ENCODE data around the gene RBP3. TPM values are rescaled to one million over a fixed set of nuclear protein-coding genes. Genes with fewer than 3 reads are reported as not detected.

RBP3 gene
- total RNA-seq, 1 experiment from 2014 or later, result not detected

DNA sequence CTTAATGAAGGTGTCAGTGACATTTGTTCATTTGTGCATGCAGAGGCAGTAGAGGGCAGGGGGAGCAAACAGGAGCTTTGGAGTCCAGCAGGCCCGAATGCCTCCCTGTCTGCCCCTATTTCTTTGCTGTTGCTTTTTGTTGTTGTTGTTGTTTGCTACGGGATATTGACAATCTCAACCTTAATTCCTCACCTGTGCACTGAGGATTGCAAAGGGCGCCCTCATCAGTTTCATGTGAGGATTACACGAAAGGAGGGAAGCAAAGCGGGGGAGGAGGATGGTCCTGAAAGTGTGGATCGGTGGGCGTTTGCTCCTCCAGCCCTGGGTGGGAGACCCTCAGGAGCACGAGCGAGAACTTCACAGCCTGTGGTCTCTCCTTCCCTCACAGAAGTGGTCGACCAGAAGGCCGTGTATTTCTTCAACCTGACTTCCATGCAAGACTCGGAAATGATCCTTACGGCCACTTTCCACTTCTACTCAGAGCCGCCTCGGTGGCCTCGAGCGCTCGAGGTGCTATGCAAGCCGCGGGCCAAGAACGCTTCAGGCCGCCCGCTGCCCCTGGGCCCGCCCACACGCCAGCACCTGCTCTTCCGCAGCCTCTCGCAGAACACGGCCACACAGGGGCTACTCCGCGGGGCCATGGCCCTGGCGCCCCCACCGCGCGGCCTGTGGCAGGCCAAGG, 38.6 kb upstream of the RBP3 start:
- no TSS peak for BruUV-seq (replicated peaks)
- intact Hi-C loops (cut with micrococcal nuclease; ENCODE audit: unreplicated experiment) (no loop called here), in situ Hi-C loops (cut with HindIII; ENCODE audit: low pct_unique_long_range_greater_than_20kb, low sequenced_read_pairs) (no loop called here)
- H3K27ac ChIP-seq (ENCODE audit: low read length), result no peak overlapping the region
- H3K27me3 ChIP-seq (ENCODE audit: control insufficient read depth, insufficient read depth, low read length), result peaks cover 5% of the 10 kb centered on the region
- ATAC-seq (no peak), DNase-seq (ENCODE audit: low read depth, low spot score) (no peak)
- no peak overlapping the region for H3K4me3 ChIP-seq (ENCODE audit: low read depth in 2 of 2, low read length in 2 of 2)
- H3K9me3 ChIP-seq (ENCODE audit: control insufficient read depth, insufficient read depth, low read depth, low read length), result no peaks in the 10 kb centered on the region
- CTCF ChIA-PET, result no interaction called here
- TF ChIP-seq, protein P1, sequence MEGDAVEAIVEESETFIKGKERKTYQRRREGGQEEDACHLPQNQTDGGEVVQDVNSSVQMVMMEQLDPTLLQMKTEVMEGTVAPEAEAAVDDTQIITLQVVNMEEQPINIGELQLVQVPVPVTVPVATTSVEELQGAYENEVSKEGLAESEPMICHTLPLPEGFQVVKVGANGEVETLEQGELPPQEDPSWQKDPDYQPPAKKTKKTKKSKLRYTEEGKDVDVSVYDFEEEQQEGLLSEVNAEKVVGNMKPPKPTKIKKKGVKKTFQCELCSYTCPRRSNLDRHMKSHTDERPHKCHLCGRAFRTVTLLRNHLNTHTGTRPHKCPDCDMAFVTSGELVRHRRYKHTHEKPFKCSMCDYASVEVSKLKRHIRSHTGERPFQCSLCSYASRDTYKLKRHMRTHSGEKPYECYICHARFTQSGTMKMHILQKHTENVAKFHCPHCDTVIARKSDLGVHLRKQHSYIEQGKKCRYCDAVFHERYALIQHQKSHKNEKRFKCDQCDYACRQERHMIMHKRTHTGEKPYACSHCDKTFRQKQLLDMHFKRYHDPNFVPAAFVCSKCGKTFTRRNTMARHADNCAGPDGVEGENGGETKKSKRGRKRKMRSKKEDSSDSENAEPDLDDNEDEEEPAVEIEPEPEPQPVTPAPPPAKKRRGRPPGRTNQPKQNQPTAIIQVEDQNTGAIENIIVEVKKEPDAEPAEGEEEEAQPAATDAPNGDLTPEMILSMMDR (IDR thresholded peaks at IDR 0.05), result peak; percentile 70
- no peak for TF ChIP-seq POLR2AphosphoS5 (IDR thresholded peaks at IDR 0.05; ENCODE audit: low read depth, low read length)
- POLR2A ChIA-PET, result no interaction called here
- no peaks in the 10 kb centered on the region; the same call in 1 of the 2 replicates for H3K4me1 ChIP-seq (ENCODE audit: control insufficient read depth, insufficient read depth, low read length)
- H3K36me3 ChIP-seq (ENCODE audit: control insufficient read depth, insufficient read depth, low read length), result no peaks in the 10 kb centered on the region

DNA sequence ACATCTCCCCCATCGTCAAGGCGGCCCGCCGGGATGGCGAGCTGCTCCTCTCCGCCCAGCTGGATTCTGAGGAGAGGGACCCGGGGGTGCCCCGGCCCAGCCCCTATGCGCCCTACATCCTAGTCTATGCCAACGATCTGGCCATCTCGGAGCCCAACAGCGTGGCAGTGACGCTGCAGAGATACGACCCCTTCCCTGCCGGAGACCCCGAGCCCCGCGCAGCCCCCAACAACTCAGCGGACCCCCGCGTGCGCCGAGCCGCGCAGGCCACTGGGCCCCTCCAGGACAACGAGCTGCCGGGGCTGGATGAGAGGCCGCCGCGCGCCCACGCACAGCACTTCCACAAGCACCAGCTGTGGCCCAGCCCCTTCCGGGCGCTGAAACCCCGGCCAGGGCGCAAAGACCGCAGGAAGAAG, 38.1 kb upstream of the RBP3 start:
- no peak for ATAC-seq
- no peak overlapping the region for H3K4me3 ChIP-seq (ENCODE audit: low read depth in 2 of 2, low read length in 2 of 2)
- TF ChIP-seq, protein P1 (IDR thresholded peaks at IDR 0.05), result no peak
- TF ChIP-seq SIN3A (IDR thresholded peaks at IDR 0.05; ENCODE audit: borderline replicate concordance, insufficient read depth, low read depth, low read length), result no peak
- TF ChIP-seq POLR2AphosphoS5 (IDR thresholded peaks at IDR 0.05; ENCODE audit: low read depth, low read length), result no peak
- TF ChIP-seq, protein P2, sequence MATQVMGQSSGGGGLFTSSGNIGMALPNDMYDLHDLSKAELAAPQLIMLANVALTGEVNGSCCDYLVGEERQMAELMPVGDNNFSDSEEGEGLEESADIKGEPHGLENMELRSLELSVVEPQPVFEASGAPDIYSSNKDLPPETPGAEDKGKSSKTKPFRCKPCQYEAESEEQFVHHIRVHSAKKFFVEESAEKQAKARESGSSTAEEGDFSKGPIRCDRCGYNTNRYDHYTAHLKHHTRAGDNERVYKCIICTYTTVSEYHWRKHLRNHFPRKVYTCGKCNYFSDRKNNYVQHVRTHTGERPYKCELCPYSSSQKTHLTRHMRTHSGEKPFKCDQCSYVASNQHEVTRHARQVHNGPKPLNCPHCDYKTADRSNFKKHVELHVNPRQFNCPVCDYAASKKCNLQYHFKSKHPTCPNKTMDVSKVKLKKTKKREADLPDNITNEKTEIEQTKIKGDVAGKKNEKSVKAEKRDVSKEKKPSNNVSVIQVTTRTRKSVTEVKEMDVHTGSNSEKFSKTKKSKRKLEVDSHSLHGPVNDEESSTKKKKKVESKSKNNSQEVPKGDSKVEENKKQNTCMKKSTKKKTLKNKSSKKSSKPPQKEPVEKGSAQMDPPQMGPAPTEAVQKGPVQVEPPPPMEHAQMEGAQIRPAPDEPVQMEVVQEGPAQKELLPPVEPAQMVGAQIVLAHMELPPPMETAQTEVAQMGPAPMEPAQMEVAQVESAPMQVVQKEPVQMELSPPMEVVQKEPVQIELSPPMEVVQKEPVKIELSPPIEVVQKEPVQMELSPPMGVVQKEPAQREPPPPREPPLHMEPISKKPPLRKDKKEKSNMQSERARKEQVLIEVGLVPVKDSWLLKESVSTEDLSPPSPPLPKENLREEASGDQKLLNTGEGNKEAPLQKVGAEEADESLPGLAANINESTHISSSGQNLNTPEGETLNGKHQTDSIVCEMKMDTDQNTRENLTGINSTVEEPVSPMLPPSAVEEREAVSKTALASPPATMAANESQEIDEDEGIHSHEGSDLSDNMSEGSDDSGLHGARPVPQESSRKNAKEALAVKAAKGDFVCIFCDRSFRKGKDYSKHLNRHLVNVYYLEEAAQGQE (IDR thresholded peaks at IDR 0.05; ENCODE audit: insufficient read depth in 1 of 2, low read depth in 2 of 2, low read length in 1 of 2), result no peak
- TF ChIP-seq TCF7L2 (IDR thresholded peaks at IDR 0.05; ENCODE audit: low read depth, low read length), result no peak
- H3K27me3 ChIP-seq (ENCODE audit: control insufficient read depth, insufficient read depth, low read length), result peaks cover 5% of the 10 kb centered on the region
- H3K36me3 ChIP-seq (ENCODE audit: control insufficient read depth, insufficient read depth, low read length), result no peaks in the 10 kb centered on the region
- DNase-seq (ENCODE audit: low read depth, low spot score), result no peak
- intact Hi-C loops (cut with micrococcal nuclease; ENCODE audit: unreplicated experiment), result no loop called here
- ChIA-PET POLR2A (no interaction called here), CTCF (interaction anchor here (0.6 kb wide), 1 partner anchor 187 kb away, joined by 3 read pairs; no protein-coding TSS in a partner anchor)
- H3K9me3 ChIP-seq (ENCODE audit: control insufficient read depth, insufficient read depth, low read depth, low read length), result no peaks in the 10 kb centered on the region
- no peak overlapping the region for H3K27ac ChIP-seq (ENCODE audit: low read length)
- H3K4me1 ChIP-seq (ENCODE audit: control insufficient read depth, insufficient read depth, low read length), result no peaks in the 10 kb centered on the region; the same call in 1 of the 2 replicates
- in situ Hi-C loops (cut with HindIII; ENCODE audit: low pct_unique_long_range_greater_than_20kb, low sequenced_read_pairs), result no loop called here
- BruUV-seq (replicated peaks), result no TSS peak
